EH (cell line): Measurements from ENCODE around the gene RASGEF1B.

Experiments used
- DNase-seq: peaks from one replicate; pipeline ENCODE4 v3.0.0-alpha.2; 2015; ENCODE audit warnings: low read depth

RASGEF1B gene

GRCh38 chr4:81471588-81472280, at the start of gene RASGEF1B:
TSS of gene RASGEF1B (minus strand) at chr4:81471907. CDS start at chr4:81459508, 12,399 bp downstream.
- peak; percentile 70 for DNase-seq

DNA sequence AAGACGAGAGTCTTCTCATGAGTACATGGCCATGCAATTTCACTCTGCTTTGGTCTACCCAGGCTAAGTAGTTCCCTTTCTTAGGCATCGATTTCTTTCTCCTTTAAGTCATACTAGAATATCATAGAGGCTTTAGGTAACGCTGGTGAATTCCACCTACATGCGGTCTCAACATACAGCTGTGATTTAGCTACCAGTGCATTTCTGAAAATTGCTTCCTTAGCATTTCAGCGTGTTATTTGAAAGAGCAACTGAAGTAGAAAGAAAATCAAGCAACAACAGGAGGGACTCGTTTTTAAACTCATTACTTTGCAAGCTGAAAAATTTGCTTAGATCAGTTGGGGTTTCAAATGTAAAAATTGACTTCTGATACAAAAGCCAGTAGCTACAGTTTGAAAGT, 48.1 kb upstream of the RASGEF1B start:
- no peak for DNase-seq

DNA sequence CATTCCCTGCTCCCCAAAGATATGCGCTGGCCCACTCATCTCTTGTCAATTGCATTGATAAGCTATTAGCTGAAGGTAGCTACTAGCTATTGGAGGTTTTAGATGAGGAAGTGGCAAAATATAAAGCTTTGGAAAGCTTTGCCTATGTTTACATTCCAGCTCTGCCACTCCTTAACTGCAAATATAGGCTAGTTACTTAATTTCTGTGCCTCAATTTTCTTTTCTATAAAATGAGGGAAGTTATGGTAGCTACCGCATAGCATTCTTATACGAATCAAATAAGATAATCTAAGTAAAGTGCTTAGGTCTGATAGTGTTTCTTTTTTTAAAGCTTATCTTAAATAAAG, 47.7 kb upstream of the RASGEF1B start:
- no peak for DNase-seq

- DNase-seq: no peak
These were observed 47.2 kb upstream of the RASGEF1B start for GRCh38 chr4:81518762-81519426.

DNA sequence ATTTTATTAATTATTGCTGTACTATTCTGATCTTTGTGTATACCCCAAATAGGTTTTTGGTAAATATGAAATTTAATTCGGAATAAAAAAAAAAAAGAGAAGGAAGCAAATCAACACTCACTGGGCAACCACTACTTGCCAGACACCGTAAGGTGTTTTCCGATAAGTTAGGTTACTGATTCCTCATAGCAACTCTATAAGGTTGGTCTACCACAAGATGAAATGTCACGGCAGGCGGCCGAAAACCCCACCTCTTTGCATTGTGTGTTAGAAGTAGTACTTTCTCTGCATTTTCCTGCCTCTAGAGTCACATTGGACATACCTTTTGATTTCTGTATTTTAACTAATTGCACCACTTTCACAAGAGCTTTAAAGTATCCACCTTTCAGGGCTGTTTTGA, 44.5 kb upstream of the RASGEF1B start:
- DNase-seq: no peak

DNA sequence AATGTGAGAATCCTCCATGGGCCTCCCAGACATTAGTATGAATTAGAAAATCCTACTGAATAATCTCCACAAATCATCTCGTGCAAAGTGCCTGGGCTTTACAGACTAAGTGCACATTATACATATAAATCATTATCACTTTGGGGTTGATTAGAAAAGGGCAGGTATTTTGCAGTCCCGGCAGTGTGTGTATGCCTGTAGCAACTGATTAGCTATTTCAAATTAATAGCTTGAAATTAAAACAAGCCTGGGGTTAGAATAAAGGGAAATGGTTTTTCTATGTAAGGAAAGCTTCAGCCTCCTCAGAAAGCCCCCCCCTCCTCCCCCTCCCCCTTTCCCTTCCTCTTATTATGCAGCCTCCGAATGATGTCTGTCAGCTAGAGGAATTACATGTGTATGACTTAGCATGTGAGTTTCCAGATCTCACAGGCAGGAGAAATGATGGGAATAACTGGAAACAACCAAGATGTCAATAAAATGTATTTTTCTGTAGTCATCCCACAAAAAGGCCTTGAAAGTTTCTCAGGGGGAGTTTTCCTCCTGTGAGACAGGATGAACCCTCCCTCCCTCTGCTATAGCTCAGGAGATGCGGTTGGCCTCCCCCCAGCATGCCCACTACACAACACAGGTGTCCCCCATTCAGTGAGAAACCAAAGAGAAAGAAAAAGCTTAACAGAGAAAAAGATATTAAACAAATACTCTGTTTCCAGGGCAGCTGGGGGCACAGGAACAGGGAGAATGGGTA, 41.2 kb upstream of the RASGEF1B start:
- DNase-seq: no peak

- no peak for DNase-seq
These were observed 40.5 kb upstream of the RASGEF1B start for GRCh38 chr4:81512001-81512756.

- no peak for DNase-seq
These were observed 39.0 kb upstream of the RASGEF1B start for GRCh38 chr4:81510643-81511178.

DNA sequence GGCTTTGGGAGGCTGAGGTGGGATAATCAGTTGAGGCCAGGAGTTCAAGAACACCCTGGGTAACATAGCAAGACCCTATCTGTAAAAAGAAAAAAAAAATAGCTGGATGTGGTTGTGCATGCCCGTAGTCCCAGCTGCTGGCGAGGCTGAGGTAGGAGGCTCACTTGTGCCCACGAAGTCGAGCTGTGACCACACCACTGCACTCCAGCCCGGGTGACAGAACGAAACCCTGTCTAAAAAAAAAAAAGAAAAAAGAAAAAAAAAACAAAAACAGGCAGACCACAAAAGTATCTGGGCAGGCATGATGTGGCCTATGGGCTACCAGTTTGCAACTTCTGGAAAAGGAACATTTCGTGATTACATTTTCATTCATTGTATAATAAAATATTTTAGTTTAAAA, 38.1 kb upstream of the RASGEF1B start:
- no peak for DNase-seq

- DNase-seq: no peak
These were observed 37.5 kb upstream of the RASGEF1B start for GRCh38 chr4:81509191-81509590.

DNA sequence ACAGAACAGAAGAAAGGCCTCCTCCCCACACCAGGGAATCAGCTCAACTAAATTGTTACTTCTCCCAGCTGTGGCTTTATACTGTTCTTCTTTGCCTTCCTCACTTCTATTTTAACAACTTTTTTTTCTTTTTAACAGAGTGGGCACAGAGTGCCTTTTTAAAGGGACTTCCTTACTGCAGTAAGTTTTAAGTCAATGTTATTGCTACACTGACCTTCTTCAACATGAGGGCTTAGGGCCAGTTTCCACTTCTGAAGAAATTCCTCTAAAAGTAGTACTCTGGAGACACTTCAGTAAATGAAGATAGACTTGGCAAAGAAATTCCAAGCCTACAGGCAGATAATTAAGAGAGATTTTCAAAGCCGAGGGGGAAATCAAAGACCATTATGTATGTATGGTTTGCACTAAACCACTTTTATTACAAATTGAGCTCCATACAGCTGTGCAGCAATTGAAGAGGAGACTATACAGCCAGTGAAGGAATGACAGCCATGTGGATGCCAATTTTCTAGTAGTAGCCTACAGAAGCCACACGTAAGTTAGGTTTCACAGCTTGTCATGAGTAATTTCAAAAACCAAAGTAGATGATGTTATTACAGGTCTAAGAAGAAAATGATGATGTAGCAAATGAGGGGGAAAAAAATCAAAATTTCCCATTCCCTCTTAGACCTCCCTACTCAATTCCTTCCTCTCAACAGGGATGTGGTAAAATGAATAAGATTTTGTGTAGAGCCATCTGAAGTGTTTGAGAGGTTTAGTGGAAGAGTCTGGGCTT, 36.9 kb upstream of the RASGEF1B start:
- no peak for DNase-seq

DNA sequence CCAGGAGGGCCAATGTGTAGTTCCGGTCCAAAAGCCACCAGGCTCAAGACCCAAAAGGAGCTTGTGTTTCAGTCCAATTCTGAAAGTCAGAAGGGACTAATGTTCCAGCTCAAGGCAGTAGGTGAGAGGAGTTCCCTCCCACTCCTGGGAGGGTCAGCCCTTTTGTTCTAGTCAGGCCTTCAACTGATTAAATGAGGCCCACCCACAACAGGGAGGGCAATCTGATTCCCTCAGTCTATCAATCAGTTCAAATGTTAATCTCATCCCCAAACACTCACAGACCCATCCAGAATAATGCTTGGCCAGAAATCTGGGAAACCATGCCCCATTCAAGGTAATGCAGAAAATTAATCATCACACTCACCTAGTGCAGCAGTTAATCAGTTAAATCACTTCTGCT, 35.8 kb upstream of the RASGEF1B start:
- no peak for DNase-seq

DNA sequence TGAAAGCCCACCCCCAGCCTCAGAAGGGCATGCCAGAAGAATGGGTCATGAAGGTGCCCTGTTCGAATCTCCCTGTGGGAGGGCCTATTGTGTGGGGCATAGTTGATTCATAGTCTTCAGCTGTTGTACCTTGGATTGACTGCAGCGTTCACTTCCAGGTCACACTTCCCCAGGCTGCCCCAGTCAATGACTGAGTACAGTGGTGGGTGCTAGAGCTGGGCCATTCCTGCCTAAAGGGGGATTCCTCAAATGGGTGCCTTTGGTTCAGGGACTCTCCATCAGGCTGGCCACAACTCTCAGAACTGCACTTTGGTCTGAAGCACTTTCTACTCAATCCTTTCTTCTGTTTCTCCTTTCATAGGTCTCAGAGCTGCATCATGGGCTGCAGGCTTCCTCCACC, 35.0 kb upstream of the RASGEF1B start:
- DNase-seq: no peak

DNA sequence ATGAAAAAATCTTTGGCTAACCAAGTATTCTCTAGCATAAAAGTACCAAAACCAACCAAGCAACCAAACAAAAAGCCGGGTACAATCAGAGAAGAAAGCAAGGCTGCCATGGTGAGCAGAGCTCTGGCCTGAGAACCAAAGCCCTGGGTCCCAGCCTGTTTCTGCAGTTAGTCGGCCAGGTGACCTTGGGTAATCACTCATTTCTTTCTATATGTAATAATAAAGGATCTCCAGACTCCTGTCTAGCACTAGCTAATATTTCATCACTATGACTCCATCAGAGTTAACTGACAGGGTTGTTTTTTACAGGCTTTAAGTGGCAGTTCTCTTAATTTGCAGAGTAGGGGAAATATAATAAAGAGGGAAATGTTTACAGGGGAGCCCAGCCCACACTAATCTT, 34.0 kb upstream of the RASGEF1B start:
- no peak for DNase-seq

DNA sequence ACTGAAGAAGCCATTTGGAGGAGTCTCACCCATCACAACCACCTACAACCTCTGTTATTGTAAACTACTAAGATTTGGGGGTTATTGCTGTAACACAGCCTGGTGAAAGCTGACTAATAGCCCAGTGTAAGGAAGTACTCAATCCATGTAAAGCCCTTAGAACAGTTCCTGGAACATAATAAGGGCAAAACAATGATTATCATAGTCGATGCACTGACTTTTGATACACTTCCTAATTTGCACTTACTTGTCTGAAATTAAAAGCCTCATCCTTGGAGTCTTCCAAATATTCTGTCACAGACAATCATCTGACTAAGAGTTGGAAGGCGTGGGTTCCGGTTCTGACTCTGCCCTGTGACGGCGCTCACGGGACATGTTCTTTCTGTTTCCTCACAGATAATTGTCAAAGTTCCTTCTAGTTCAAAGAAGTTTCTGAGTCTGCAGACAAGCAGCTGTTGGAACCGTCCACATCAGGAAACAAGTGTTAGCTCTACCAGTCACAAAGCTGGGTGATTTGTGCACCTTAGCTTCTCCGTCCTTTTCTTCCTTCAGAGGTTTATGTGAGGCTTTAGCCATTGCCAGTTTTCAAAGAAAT, 33.4 kb upstream of the RASGEF1B start:
- DNase-seq: no peak

- no peak for DNase-seq
These were observed 32.7 kb upstream of the RASGEF1B start for GRCh38 chr4:81504112-81505003.

GRCh38 chr4:81503586-81503985, 31.9 kb upstream of the RASGEF1B start:
- no peak for DNase-seq

- no peak for DNase-seq
These were observed 30.9 kb upstream of the RASGEF1B start for GRCh38 chr4:81502564-81502963.

GRCh38 chr4:81499840-81500239, 28.1 kb upstream of the RASGEF1B start:
- no peak for DNase-seq

GRCh38 chr4:81498551-81499099, 26.9 kb upstream of the RASGEF1B start:
- no peak for DNase-seq
